Left ventricle myocardium inferior (tissue), 1 donor: ENCODE data around the gene SLC25A51. TPM values are rescaled to one million over a fixed set of nuclear protein-coding genes. Genes with fewer than 3 reads are reported as not detected.

Experiments used
- DNase-seq: peaks from one replicate; pipeline ENCODE4 v3.0.0-alpha.2; 2020
- H3K27ac ChIP-seq: fragments of 200-600 bp; replicated peaks from 2 replicates; pipeline ENCODE4 v1.8.0; 2021
- H3K27me3 ChIP-seq: fragments of 200-600 bp; 2 replicates; pipeline ENCODE4 v1.8.0; 2021; ENCODE audit warnings: low read depth
- H3K36me3 ChIP-seq: fragments of 200-600 bp; 2 replicates; pipeline ENCODE4 v1.8.0; 2021
- H3K4me1 ChIP-seq: fragments of 200-600 bp; 2 replicates; pipeline ENCODE4 v1.8.0; 2021
- H3K4me3 ChIP-seq: fragments of 200-600 bp; 2 replicates; pipeline ENCODE4 v1.8.0; 2021; ENCODE audit warnings: mild to moderate bottlenecking, moderate library complexity
- H3K9me3 ChIP-seq: fragments of 200-600 bp; replicated peaks from 2 replicates; pipeline ENCODE4 v1.8.0; 2021
- intact Hi-C: fragments of 100-400 bp; cut with micrococcal nuclease; formaldehyde crosslinking; loops from one replicate; pipeline ENCODE4 v1.11.0; 2022
- total RNA-seq: library from RNA; stranded (reverse); fragmentation: NEBNext Ultra II Directional; extraction: Animal tissue kit (Norgen Biotek cat#: 25700); gene quantifications from one replicate; pipeline ENCODE4 v1.2.1, GENCODE V29; 2021
- TF ChIP-seq, protein P1 (sequence below): fragments of 200-600 bp; IDR thresholded peaks from 2 replicates; pipeline ENCODE4 v1.8.0; 2021; ENCODE audit warnings: antibody characterized with exemption, mild to moderate bottlenecking, borderline replicate concordance
- donor health status: DM: no; HTN: yes; CAD: no; lungs with severe emphysema.

Gene SLC25A51
- total RNA-seq, 1 donor from 2014 or later = 21.4 TPM

DNA sequence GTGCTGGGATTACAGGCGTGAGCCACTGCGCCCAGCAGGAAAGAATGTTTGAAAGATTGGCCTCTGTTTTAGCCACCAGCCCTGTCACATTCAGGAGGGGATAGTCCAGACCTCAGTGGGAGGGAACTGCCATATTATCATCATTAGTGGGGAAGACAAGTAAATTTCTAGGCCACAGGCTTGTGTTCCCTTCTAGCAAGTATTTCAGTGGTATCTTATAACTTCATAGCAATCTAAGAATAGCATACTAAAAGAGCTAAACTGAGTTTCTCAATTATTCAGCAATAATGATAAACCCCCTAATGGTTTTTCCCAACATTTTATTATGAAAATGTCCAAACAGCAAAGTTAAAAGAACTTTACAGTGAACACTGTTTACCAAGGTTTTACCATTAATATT, 30.0 kb downstream of the SLC25A51 start:
- no peak for DNase-seq
- intact Hi-C loops = no loop called here
- H3K4me3 ChIP-seq = no peak overlapping the region
- H3K9me3 ChIP-seq = no peaks in the 10 kb centered on the region
- TF ChIP-seq, protein P1, sequence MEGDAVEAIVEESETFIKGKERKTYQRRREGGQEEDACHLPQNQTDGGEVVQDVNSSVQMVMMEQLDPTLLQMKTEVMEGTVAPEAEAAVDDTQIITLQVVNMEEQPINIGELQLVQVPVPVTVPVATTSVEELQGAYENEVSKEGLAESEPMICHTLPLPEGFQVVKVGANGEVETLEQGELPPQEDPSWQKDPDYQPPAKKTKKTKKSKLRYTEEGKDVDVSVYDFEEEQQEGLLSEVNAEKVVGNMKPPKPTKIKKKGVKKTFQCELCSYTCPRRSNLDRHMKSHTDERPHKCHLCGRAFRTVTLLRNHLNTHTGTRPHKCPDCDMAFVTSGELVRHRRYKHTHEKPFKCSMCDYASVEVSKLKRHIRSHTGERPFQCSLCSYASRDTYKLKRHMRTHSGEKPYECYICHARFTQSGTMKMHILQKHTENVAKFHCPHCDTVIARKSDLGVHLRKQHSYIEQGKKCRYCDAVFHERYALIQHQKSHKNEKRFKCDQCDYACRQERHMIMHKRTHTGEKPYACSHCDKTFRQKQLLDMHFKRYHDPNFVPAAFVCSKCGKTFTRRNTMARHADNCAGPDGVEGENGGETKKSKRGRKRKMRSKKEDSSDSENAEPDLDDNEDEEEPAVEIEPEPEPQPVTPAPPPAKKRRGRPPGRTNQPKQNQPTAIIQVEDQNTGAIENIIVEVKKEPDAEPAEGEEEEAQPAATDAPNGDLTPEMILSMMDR = no peak
- no peaks in the 10 kb centered on the region for H3K27me3 ChIP-seq
- H3K36me3 ChIP-seq = peaks cover 4% of the 10 kb centered on the region
- H3K27ac ChIP-seq = no peak overlapping the region
- no peaks in the 10 kb centered on the region for H3K4me1 ChIP-seq

DNA sequence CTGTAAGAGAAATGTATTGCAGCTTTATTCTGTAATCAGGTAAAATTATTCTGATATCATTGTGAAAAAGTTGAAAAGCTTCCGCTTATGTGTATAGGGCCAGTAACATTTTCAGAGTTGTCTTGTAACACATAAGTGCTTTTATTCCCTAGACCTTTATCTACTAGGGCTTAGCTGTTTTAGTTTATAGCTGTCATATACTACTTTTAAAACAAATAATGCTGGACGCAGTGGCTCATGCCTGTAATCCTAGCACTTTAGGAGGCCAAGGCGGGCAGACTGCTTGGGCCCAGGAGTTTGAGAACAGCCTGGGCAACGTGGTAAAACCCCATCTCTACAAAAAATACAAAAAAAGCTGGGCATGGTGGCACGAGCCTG, 33.1 kb downstream of the SLC25A51 start:
- TF ChIP-seq, protein P1 = no peak
- intact Hi-C loops = no loop called here
- no peak for DNase-seq
- Histone ChIP-seq H3K27me3 (no peaks in the 10 kb centered on the region), H3K4me3 (no peak overlapping the region), H3K36me3 (peaks cover 5% of the 10 kb centered on the region), H3K9me3 (no peaks in the 10 kb centered on the region), H3K27ac (no peak overlapping the region), H3K4me1 (no peaks in the 10 kb centered on the region)

DNA sequence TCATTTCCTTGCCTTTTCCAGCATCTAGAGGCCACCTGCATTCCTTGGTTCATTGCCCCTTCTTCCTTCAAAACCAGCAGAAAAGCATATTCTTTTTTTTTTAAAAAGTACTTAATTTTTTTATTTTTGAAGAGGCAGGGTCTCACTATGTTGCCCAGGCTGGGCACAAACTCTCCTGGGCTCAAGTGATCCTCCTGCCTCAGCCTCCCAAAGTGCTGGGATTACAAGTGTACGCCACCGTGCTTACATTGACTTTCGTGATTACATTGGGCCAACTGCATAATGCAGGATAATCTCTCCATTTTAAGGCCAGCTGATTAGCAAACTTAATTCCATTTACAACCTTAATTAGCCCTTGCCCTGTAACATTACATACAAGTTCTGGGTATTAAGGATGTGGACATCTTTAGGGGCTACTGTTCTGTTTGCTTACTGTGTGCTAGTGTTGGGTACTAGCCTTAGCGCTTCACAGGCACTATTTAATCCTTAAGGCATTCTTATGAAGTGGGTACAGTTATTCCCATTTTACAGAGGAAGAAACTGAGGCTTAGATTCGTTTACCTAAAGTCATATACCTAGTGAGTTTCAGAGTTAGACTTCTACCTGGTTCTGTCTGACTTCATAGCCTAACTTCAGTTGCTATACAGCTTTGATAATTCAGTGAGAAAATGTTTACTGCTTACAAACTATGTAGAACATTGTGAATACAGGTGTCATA, 33.7 kb downstream of the SLC25A51 start:
- Histone ChIP-seq H3K36me3 (peaks cover 5% of the 10 kb centered on the region), H3K4me3 (no peak overlapping the region), H3K27ac (no peak overlapping the region), H3K4me1 (no peaks in the 10 kb centered on the region), H3K27me3 (no peaks in the 10 kb centered on the region), H3K9me3 (no peaks in the 10 kb centered on the region)
- DNase-seq = no peak
- intact Hi-C loops = no loop called here
- TF ChIP-seq, protein P1 = no peak

DNA sequence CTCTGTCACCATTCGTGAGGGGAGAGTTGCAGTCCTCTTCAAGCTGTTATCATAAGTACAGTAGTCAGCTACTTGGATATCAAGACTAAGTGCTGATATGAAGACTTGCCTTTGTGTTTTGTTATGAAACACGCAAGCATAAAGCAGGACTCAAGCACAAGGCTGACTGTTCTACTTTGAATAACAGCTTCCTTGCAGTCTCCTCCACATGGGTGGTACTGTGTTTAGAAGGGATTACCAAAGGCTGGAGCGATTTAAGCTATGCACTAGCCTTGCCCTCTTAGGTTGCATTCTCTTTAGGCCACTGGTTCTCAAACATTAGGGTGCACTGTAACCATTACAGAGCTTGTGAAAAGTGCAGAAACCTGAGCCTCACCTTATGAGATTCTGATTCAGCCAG, 41.4 kb downstream of the SLC25A51 start:
- intact Hi-C loops = no loop called here
- TF ChIP-seq, protein P1 = no peak
- Histone ChIP-seq H3K4me1 (no peaks in the 10 kb centered on the region), H3K27ac (no peak overlapping the region), H3K36me3 (peaks cover 63% of the 10 kb centered on the region), H3K27me3 (no peaks in the 10 kb centered on the region), H3K4me3 (no peak overlapping the region), H3K9me3 (no peaks in the 10 kb centered on the region)
- DNase-seq = no peak

DNA sequence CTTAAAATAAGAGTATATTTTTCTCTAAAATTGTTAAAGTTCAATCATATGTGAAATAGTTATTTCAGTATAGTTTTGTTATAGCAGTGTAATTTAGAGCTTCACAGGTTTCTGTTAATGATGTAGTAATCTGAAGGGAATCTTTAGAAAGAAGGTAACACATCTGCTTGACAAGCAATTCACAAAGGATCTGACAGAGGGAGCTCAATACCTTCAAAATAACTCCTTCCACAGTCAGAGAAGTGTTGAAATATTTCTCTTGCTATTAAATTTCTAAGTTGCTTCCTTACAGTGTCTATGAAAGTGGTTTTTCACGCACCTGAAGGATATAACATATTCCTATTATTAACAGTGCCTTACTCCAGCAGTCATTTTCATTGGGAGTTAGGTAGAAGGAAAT, 44.9 kb downstream of the SLC25A51 start:
- Histone ChIP-seq H3K27me3 (no peaks in the 10 kb centered on the region), H3K36me3 (peaks cover 70% of the 10 kb centered on the region), H3K9me3 (no peaks in the 10 kb centered on the region), H3K27ac (no peak overlapping the region), H3K4me1 (no peaks in the 10 kb centered on the region), H3K4me3 (no peak overlapping the region)
- intact Hi-C loops = no loop called here
- no peak for DNase-seq
- TF ChIP-seq, protein P1 = peak; percentile 14
